ENCODE data around the gene ZG16. TPM values are rescaled to one million over a fixed set of nuclear protein-coding genes. Genes with fewer than 3 reads are reported as not detected.
A peak's percentile ranks its signal among the peaks of the same experiment; 100 is the strongest.

ZG16 gene
- total RNA-seq, 2 experiments from 2014 or later, result not detected

DNA sequence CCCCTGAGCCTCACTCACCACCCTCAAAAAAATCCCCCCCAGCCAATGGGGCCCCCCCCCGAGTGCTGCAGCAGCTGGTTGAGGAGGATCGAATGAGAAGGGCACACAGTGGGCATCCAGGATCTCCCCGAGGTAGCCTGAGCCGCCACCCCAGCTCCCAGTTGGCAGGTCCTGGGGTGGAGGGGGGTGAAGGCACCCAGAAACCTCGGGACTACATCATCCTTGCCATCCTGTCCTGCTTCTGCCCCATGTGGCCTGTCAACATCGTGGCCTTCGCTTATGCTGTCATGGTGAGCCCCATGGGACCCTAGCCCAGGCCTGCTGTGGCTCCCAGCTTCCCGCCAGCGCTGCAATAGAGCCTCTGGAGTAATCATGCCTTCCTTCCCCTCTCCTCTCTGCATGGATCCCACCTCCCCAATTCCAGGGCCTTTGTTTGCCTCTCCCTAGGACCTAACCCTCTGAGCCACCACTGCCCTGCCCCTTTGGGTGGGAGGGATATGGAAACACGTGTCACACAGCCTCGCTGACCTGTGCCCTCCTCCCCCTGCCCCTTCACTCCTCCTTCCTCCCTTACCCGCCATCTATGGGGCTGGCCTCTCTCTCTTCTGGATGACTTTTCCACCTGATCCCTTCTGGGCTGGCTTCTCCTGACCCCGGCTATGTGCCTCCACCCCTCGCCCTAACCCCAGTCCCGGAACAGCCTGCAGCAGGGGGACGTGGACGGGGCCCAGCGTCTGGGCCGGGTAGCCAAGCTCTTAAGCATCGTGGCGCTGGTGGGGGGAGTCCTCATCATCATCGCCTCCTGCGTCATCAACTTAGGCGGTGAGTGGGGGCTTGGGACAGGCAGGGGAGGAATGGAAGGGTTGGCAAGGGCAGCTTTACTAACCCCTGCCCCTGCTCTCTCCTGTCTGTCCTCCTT is 35.8 kb downstream of the ZG16 start:
- no peak overlapping the region for H3K27ac Mint-ChIP-seq
- peaks cover 74% of the 10 kb centered on the region for H3K4me1 Mint-ChIP-seq
- H3K36me3 Mint-ChIP-seq (ENCODE audit: low read depth), result peaks cover 41% of the 10 kb centered on the region
- H3K27me3 Mint-ChIP-seq, result peaks cover 11% of the 10 kb centered on the region
- CTCF ChIA-PET, result interaction anchor here (1.1 to 3.7 kb wide), 2 partner anchors 24 to 113 kb away, joined by 4 to 57 read pairs; no protein-coding TSS in a partner anchor
- no peak overlapping the region for H3K4me3 Mint-ChIP-seq
- POLR2A ChIA-PET, result interaction anchor here (1.0 to 10.3 kb wide), 2 partner anchors 9 to 24 kb away, joined by 3 to 206 read pairs; partner anchors contain the start of genes KIF22 and MAZ
- no peaks in the 10 kb centered on the region for H3K9me3 Mint-ChIP-seq
- no peak for DNase-seq

- Mint-ChIP-seq H3K36me3 (ENCODE audit: low read depth) (peaks cover 43% of the 10 kb centered on the region), H3K27ac (peak overlapping the region; percentile 94)
- POLR2A ChIA-PET, result interaction anchor here (1.0 to 10.3 kb wide), 4 partner anchors 10 to 114 kb away, joined by 3 to 206 read pairs (median 32); partner anchors contain the start of genes KIF22 and MAZ
These were observed 36.5 kb downstream of the ZG16 start for GRCh38 chr16:29814592-29814991.

GRCh38 chr16:29815032-29815721 is 37.1 kb downstream of the ZG16 start:
- peaks cover 11% of the 10 kb centered on the region for H3K27me3 Mint-ChIP-seq
- peak; percentile 53 for DNase-seq
- POLR2A ChIA-PET, result interaction anchor here (0.9 to 10.3 kb wide), 11 partner anchors 10 to 368 kb away, joined by 3 to 206 read pairs (median 7); partner anchors contain the start of genes C16orf54, CORO1A, KCTD13 and KIF22
- peaks cover 75% of the 10 kb centered on the region for H3K4me1 Mint-ChIP-seq
- H3K9me3 Mint-ChIP-seq, result no peaks in the 10 kb centered on the region
- H3K4me3 Mint-ChIP-seq, result peak overlapping the region; percentile 94
- peaks cover 44% of the 10 kb centered on the region for H3K36me3 Mint-ChIP-seq (ENCODE audit: low read depth)
- peak overlapping the region; percentile 94 for H3K27ac Mint-ChIP-seq
- CTCF ChIA-PET, result interaction anchor here (0.5 to 8.1 kb wide), 33 partner anchors 7 to 795 kb away, joined by 3 to 86 read pairs (median 5); partner anchors contain the start of genes ALDOA, C16orf54, CDIPT and HIRIP3

More at GRCh38 chr16:29814592-29814991, 36.5 kb downstream of the ZG16 start:
- Mint-ChIP-seq H3K9me3 (no peaks in the 10 kb centered on the region), H3K4me3 (peak overlapping the region; percentile 94), H3K27me3 (peaks cover 11% of the 10 kb centered on the region), H3K4me1 (peaks cover 75% of the 10 kb centered on the region)
- CTCF ChIA-PET, result interaction anchor here (1.1 to 3.7 kb wide), 4 partner anchors 25 to 241 kb away, joined by 4 to 57 read pairs (median 9); no protein-coding TSS in a partner anchor
- no peak for DNase-seq

GRCh38 chr16:29815793-29816693 is 38.0 kb downstream of the ZG16 start, which contains the start of gene PAGR1:
Gene PAGR1 (plus strand): TSS chr16:29816152. CDS start chr16:29816526, 374 bp downstream.
- Mint-ChIP-seq H3K36me3 (ENCODE audit: low read depth) (peaks cover 44% of the 10 kb centered on the region), H3K4me3 (peak within 1 kb of the TSS; percentile 94), H3K27me3 (peaks cover 11% of the 10 kb centered on the region), H3K27ac (peak within 1 kb of the TSS; percentile 94), H3K9me3 (no peaks in the 10 kb centered on the region), H3K4me1 (peaks cover 72% of the 10 kb centered on the region)
- ChIA-PET POLR2A (interaction anchor here (0.9 to 10.3 kb wide), 13 partner anchors 10 to 367 kb away, joined by 3 to 206 read pairs (median 4); partner anchors contain the start of genes C16orf54, CORO1A, KCTD13 and KIF22), CTCF (interaction anchor here (0.5 to 8.1 kb wide), 39 partner anchors 8 to 794 kb away, joined by 3 to 86 read pairs (median 5); partner anchors contain the start of genes ALDOA, C16orf54, CDIPT and HIRIP3)
- DNase-seq, result peak; percentile 99

GRCh38 chr16:29816694-29817441 is 38.8 kb downstream of the ZG16 start:
- Mint-ChIP-seq H3K36me3 (ENCODE audit: low read depth) (peaks cover 46% of the 10 kb centered on the region), H3K4me3 (peak overlapping the region; percentile 94), H3K27ac (peak overlapping the region; percentile 94), H3K27me3 (peaks cover 7% of the 10 kb centered on the region), H3K4me1 (peaks cover 67% of the 10 kb centered on the region), H3K9me3 (no peaks in the 10 kb centered on the region)
- ChIA-PET CTCF (interaction anchor here (0.7 to 8.1 kb wide), 21 partner anchors 8 to 794 kb away, joined by 3 to 86 read pairs (median 6); partner anchors contain the start of genes ALDOA, HIRIP3, INO80E and KIF22), POLR2A (interaction anchor here (1.2 to 10.3 kb wide), 9 partner anchors 10 to 145 kb away, joined by 3 to 206 read pairs (median 14); partner anchors contain the start of genes C16orf54, KIF22, MAZ and TMEM219)
- DNase-seq, result peak; percentile 74

GRCh38 chr16:29818082-29818481 is 40.0 kb downstream of the ZG16 start:
- Mint-ChIP-seq H3K36me3 (ENCODE audit: low read depth) (peaks cover 48% of the 10 kb centered on the region), H3K9me3 (no peaks in the 10 kb centered on the region), H3K27ac (peak overlapping the region; percentile 78), H3K27me3 (no peaks in the 10 kb centered on the region), H3K4me3 (peak overlapping the region; percentile 74), H3K4me1 (peaks cover 67% of the 10 kb centered on the region)
- DNase-seq, result no peak
- ChIA-PET CTCF (interaction anchor here (0.7 to 8.1 kb wide), 9 partner anchors 9 to 122 kb away, joined by 3 to 86 read pairs (median 5); partner anchors contain the start of genes KIF22 and MAZ), POLR2A (interaction anchor here (1.0 to 10.3 kb wide), 6 partner anchors 9 to 236 kb away, joined by 3 to 206 read pairs (median 16); partner anchors contain the start of genes C16orf54, KIF22 and MAZ)

- H3K4me1 Mint-ChIP-seq, result peaks cover 71% of the 10 kb centered on the region
- no peaks in the 10 kb centered on the region for H3K27me3 Mint-ChIP-seq
- no peak for DNase-seq
- no peaks in the 10 kb centered on the region for H3K9me3 Mint-ChIP-seq
- ChIA-PET POLR2A (interaction anchor here (0.8 to 10.3 kb wide), 9 partner anchors 15 to 175 kb away, joined by 3 to 206 read pairs (median 6); partner anchors contain the start of genes C16orf54, CDIPT, HIRIP3 and KIF22), CTCF (interaction anchor here (0.5 to 8.1 kb wide), 11 partner anchors 9 to 225 kb away, joined by 3 to 86 read pairs (median 3); partner anchors contain the start of gene MAZ)
- peak overlapping the region; percentile 98 for H3K4me3 Mint-ChIP-seq
- H3K36me3 Mint-ChIP-seq (ENCODE audit: low read depth), result peaks cover 48% of the 10 kb centered on the region
- H3K27ac Mint-ChIP-seq, result peak overlapping the region; percentile 94
These were observed 41.5 kb downstream of the ZG16 start for GRCh38 chr16:29819506-29819905.

DNA sequence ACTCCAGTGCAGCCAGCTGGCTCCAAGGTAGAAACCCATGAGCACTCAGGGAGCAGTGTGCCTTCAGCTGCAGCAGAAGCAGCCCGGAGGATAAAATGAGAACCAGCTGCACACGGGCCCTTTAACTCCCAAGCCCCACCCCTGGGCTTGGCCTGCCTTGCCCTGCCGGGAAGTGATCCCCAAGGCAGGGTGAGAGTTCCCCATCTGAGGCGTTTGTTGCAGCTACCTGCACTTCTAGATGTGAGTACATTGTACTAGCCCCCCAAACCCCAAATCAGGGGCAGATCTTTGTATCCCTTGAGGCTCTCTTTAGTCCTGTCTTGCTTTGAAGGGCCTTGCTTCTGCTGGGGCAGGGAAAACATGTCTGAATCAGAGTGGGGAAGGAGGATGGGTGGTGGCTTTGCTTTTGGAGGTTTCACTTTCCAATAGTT is 42.2 kb downstream of the ZG16 start, which contains the start of gene MVP:
MVP (plus strand) TSS at position 192 of the 431 bp plus-strand sequence. CDS start 10,088 bp downstream, outside the sequence.
- Mint-ChIP-seq H3K4me1 (peaks cover 71% of the 10 kb centered on the region), H3K27me3 (no peaks in the 10 kb centered on the region), H3K9me3 (no peaks in the 10 kb centered on the region), H3K27ac (peak within 1 kb of the TSS; percentile 94), H3K4me3 (peak within 1 kb of the TSS; percentile 98), H3K36me3 (ENCODE audit: low read depth) (peaks cover 56% of the 10 kb centered on the region)
- POLR2A ChIA-PET, result interaction anchor here (0.8 to 10.3 kb wide), 18 partner anchors 9 to 203 kb away, joined by 3 to 206 read pairs (median 4); partner anchors contain the start of genes C16orf54, C16orf92, CDIPT and HIRIP3
- DNase-seq, result peak; percentile 70
- CTCF ChIA-PET, result interaction anchor here (0.8 to 8.1 kb wide), 9 partner anchors 9 to 212 kb away, joined by 3 to 86 read pairs (median 5); partner anchors contain the start of genes KIF22 and MAZ

GRCh38 chr16:29820730-29821642 is 42.9 kb downstream of the ZG16 start:
- peak; percentile 67 for DNase-seq
- Mint-ChIP-seq H3K27me3 (no peaks in the 10 kb centered on the region), H3K4me3 (peak overlapping the region; percentile 98), H3K9me3 (no peaks in the 10 kb centered on the region), H3K36me3 (ENCODE audit: low read depth) (peaks cover 55% of the 10 kb centered on the region), H3K4me1 (peaks cover 73% of the 10 kb centered on the region), H3K27ac (peak overlapping the region; percentile 94)
- ChIA-PET CTCF (interaction anchor here (0.9 to 8.1 kb wide), 9 partner anchors 8 to 234 kb away, joined by 3 to 86 read pairs (median 5); partner anchors contain the start of genes KIF22 and MAZ), POLR2A (interaction anchor here (0.7 to 10.3 kb wide), 18 partner anchors 10 to 202 kb away, joined by 3 to 206 read pairs (median 4); partner anchors contain the start of genes C16orf54, C16orf92, CDIPT and HIRIP3)

All from activated CD4-positive, alpha-beta memory T cell treated with anti-CD3 and anti-CD28 coated beads, Interleukin-2, amount 10 ng/mL, durations not matched to agents 7 days and 5 days (primary cell).